IPS-18c (cell line): ENCODE measurements around the gene CERS2.
"Not testable (repeated sequence)": the region's sequence is repeated elsewhere in the genome, so short reads cannot be mapped to it uniquely, and the experiment has no call there.

Experiments
- H3K4me3 ChIP-seq: 2 replicates; pipeline ENCODE4 v1.7.0; 2013; ENCODE audit warnings: low read depth, mild to moderate bottlenecking, low read length, moderate library complexity; ENCODE audit not compliant: insufficient read depth
- H3K9me3 ChIP-seq: one replicate; pipeline ENCODE4 v1.6.1; 2013; ENCODE audit warnings: mild to moderate bottlenecking, low read length, moderate library complexity; ENCODE audit not compliant: control insufficient read depth, insufficient read depth

CERS2 gene

GRCh38 chr1:150954708-150955107, 19.9 kb downstream of the CERS2 start:
- H3K9me3 ChIP-seq, result no peaks in the 10 kb centered on the region
- no peak overlapping the region for H3K4me3 ChIP-seq

DNA sequence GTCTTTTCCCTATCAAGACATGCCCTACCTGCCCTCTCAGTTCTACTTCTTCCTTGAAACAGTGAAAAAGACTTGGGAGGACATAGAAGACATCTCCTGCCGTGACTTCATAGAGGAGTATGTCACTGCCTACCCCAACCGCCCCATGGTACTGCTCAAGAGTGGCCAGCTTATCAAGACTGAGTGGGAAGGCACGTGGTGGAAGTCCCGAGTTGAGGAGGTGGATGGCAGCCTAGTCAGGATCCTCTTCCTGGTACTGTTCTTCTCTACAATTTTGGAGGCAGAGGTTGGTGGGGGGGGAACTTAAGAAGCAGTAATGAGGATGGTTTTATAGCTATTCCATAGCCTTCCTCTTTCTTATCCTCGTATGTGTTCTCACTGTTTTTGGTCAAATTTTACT, 29.8 kb downstream of the CERS2 start:
- Histone ChIP-seq H3K4me3 (no peak overlapping the region), H3K9me3 (no peaks in the 10 kb centered on the region)

- no peak overlapping the region for H3K4me3 ChIP-seq
- peaks cover 3% of the 10 kb centered on the region for H3K9me3 ChIP-seq
These were observed 42.9 kb downstream of the CERS2 start for GRCh38 chr1:150931773-150932172.

DNA sequence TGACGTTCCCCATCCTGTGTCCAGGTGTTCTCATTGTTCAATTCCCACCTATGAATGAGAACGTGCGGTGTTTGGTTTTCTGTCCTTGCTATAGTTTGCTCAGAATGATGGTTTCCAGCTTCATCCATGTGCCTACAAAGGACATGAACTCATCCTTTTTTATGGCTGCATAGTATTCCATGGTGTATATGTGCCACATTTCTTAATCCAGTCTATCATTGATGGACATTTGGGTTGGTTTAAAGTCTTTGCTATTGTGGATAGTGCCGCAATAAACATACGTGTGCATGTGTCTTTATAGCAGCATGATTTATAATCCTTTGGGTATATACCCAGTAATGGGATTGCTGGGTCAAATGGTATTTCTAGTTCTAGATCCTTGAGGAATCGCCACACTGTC, 45.9 kb downstream of the CERS2 start:
- H3K9me3 ChIP-seq, H3K4me3 ChIP-seq: not testable (repeated sequence)

- Histone ChIP-seq H3K4me3 (no peak overlapping the region), H3K9me3 (peaks cover 3% of the 10 kb centered on the region)
These were observed 46.3 kb downstream of the CERS2 start for GRCh38 chr1:150928286-150928685.

- H3K9me3 ChIP-seq, result peaks cover 3% of the 10 kb centered on the region
- H3K4me3 ChIP-seq, result no peak overlapping the region
These were observed 47.0 kb downstream of the CERS2 start for GRCh38 chr1:150927624-150928023.

DNA sequence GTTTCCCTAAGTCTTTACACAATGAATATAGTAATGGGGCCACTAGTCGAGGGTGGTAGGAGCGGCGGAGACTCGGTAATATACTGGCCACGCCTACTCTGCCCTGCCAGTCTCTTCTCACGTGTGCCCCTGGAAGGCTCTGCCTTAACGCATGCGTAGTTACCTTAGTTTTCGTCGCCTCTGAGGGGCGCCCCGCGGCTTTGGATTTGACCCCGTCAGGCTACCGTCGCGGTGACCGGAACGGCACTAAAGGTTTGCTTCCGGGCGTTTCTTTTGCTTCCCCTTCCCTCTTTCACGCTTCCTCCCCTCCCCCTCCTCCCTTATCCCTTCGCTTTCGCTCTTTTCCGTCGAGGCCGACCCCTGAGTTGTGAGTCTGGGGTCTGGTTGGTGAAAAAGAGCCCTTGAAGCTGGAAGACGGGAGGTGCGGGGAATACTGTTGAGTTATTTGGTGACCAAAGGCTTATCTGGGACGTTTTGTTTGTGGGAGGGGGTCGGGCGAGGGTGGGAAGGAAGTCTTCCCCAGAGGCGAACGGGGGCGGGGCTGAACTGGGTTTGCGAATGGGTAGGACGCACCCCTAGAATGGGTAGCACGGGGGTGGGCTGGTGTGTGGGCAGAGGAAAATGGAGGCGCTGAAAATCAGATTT, 48.4 kb downstream of the CERS2 start, which contains the start of gene SETDB1:
SETDB1 (plus strand) TSS at position 267 of the 645 bp plus-strand sequence. CDS start 1,352 bp downstream, outside the sequence.
- Histone ChIP-seq H3K4me3 (peak within 1 kb of the TSS; percentile 77), H3K9me3 (peaks cover 3% of the 10 kb centered on the region)

DNA sequence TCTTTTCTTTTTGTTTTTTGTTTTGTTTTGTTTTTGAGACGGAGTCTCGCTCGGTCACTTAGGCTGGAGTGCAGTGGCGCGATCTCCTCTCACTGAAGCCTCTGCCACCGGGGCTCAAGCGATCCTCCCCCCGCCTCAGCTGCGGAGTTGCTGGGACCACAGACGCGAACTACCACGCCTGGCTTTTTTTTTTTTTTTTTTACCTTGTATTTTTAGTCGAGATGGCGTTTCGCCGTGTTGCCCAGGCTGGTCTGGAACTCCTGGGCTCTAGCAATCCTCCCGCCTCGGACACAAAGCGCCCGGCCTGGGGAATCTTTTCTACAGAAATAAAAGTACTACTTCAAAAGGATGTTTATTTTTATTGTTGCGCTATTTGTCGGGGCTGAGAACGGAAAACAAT, 49.6 kb downstream of the CERS2 start:
- no peak overlapping the region for H3K4me3 ChIP-seq
- H3K9me3 ChIP-seq, result peaks cover 3% of the 10 kb centered on the region

DNA sequence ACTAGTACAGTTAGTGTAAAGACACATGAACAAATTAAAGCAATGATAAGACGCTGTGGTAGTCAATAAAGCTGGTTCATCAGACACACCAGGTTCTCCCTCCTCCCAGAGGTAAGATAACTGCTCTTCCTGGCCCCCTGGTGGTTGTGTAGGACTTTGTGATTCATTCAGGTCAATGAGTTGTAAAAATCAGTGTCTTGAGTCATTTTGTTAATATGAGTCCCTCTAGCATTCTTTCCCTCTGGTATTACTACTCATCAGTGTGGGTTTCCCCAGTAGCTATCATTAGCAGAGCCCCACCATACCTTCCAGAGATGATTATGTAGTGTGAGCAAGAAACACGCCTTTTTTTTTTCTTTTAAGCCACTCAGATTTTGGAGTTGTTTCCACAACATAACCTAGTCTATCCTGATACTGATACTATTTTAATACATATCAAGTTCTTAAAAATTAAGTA, 52.1 kb downstream of the CERS2 start:
- H3K4me3 ChIP-seq, result no peak overlapping the region
- no peaks in the 10 kb centered on the region for H3K9me3 ChIP-seq

DNA sequence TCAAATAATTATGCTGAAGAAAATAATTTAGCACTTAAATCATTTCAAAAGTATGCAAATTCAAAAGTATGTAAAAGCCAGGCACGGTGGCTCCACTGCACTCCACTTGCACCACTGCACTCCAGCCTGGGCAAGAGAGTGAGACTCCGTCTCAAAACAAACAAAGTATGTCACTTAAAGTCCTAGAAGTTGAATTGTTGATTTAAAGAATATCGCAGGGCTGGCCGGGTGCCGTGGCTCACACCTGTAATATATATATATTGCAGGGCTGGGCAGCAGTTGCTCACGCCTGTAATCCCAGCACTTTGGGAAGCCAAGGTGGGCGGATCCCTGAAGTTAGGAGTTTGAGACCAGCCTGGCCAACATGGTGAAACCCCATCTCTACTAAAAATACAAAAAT, 57.2 kb downstream of the CERS2 start:
- no peak overlapping the region for H3K4me3 ChIP-seq

More for the DNA sequence above, 57.2 kb downstream of the CERS2 start:
- no peaks in the 10 kb centered on the region for H3K9me3 ChIP-seq
